Measurements from ENCODE around the gene PIEZO1. TPM values are rescaled to one million over a fixed set of nuclear protein-coding genes. Genes with fewer than 3 reads are reported as not detected.

PIEZO1 gene
- total RNA-seq, 1 donor from 2014 or later = 318 TPM

DNA sequence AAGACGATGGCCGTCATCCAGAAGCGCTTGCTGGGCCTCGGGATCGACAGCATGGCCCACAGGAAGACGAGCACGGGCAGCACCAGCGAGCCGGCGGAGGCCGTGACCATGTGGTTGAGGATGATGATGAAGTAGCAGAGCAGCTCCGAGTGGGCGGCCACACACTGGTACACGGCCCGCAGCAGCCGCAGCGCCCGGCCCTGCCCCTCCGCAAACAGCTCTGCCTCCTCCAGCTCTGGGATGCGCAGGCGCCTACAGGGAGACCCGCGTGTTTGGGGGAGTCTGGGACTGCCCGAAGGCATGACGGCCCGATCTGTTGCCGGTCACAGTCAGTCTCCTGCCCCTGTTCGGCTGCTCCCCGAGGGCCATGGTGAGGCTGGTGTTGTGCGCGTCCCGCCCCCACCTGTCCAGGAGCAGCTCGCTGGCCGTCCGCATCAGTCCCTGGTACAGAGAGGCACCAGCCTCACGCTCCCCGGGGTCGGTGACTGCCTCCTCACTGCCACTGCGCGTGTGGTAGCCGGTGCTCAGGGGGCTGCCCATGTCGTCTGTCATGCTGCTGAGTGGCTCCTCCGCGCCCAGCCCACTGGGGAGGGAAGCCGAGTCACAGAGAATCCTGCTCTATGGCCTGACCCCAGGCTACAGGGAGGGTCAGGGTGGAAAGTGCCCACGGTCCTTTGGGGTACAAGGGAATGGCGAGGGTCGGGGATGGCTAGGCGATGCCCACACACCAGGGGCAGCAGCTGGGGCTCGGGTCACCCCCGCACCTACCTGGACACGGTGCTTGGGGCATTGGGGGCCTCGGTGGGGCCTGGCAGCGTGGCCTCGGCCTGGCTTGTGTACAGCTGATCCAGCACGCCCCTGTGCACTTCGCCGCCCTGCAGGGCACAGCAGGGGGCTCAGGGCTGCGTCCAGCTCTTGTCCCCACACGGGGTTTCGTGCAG, 62.9 kb downstream of the PIEZO1 start:
- no peak for DNase-seq (ENCODE audit: low spot score)

DNA sequence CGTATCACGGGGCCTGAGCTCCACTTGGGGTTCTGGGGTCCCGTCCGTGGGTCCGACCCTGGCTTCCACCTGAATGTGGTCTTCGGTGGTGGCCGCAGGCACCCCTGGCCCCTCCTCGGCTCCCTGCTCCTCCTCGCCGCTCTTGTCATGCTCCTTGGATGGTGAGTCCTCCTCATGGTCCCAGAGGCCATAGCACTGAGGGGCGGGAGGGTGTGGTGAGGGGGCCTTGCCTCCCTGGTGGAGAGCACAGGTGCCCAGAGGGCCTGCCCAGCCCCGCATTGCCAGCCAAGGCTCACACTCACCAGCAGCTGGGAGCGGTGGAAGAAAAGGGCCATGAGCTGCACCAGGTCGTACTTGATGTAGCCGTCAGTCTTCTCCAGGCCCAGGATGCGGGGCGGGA, 63.8 kb downstream of the PIEZO1 start:
- no peak for DNase-seq (ENCODE audit: low spot score)

DNA sequence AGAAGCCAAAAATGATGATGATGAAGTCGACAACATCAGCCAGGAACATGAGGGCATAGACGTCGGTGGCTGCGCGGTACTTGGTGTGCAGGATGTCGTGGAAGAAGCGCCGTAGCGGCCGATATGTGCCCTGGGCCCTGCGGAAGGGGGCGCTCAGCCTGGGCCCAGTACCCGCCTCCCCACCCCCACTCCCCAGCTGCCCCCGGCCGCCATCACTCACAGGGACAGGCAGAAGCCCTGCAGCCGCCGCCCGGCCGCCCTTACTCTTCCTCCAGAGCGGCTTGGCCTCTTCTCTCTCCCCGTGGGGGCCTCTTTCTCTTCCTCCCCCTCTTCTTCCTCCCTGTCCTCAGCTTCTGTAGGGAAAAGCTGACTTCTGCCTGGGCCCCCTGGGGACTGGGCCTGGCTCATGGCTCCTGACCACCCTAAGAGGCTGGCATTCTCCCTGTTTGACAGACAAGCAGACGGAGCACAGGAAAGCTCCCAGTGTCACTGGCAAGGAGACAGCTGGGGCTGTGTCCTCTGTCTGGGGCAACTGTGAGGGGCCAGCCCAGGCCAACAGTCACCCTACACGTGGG, 64.5 kb downstream of the PIEZO1 start:
- no peak for DNase-seq (ENCODE audit: low spot score)

DNA sequence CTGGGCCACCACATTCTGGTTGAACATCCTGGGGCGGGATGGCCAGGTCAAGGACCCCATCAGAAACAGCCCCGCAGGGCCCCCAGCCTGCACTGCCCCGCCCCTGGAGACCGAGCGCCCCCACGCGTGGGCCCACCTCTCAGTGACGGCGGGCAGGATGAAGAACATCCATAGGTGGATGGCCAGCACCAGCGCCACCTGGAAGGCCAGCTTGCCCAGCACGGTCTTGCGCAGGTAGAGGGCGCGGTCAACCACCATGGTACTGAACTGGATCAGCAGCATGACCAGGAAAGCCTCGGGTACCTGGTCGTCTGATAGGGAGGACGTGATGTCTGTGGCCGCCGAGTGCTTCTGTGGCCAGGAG, 65.1 kb downstream of the PIEZO1 start:
- no peak for DNase-seq (ENCODE audit: low spot score)

DNA sequence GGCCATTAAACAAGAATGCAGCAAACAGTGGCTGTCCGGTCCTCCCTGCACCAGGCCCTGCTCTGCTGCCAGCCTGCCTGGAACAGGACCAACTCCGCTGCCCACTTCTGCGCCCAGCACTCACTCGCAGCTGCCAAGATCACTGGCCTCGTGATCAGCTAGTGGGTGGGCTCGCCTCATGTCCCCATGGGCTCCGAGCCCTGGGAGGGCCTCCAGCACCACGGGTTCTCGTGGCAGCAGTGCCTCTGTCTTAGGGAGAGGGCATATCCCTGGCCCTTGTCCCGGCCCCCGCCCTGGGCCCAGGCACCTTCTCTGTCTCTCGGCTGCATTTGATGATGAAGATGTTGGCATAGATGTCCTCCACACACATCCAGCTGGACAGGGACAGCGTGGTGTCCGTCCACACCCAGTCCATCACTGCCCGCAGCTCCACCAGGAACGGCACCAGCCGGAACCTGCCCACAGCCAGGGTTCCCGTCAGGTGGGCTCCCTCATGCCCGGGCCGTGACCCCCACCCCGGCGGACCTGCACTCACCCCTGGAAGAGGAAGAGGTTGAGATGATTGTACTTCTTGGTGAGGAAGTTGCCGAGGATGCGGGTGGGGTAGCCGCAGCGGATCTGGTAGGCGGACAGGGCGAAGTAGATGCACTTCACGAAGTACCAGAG, 65.6 kb downstream of the PIEZO1 start:
- no peak for DNase-seq (ENCODE audit: low spot score)

DNA sequence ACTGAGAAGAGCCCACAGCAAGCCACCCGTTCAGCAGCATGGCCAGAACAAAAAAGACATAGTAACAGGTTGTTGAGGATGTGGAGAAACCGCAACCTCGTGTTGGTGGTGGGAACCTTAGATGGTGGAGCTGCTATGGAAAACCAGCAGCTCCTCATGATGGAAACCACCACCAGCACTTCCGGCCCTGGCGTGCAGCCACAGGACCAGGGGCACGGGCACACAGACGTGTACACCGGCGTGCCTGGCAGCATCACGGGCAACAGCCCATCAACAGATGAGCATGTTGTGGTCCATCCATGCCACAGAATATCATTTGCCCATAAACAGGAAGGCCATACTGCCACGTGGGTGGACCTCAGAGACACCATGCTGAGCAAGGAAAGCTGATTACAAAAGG, 66.8 kb downstream of the PIEZO1 start:
- no peak for DNase-seq (ENCODE audit: low spot score)

DNA sequence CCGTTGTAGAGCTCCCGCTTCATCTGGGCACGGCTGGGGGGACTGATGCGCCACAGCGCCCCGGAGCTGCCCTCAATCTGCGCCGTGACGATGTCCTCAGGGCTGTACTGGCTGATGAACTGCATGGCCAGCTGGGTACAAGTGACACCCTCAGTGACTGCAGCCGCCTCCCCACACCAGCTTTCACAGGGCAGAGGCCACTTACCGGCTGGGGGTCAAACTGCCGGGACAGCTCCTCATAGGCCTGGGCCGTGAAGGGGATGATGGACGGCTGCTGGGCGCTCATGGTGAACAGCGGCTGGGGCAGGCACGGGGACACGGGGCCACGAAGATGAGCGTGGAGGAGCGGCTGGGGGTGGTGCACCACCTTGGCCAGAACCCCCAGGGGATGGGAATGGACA, 68.4 kb downstream of the PIEZO1 start:
- DNase-seq (ENCODE audit: low spot score) = no peak

DNA sequence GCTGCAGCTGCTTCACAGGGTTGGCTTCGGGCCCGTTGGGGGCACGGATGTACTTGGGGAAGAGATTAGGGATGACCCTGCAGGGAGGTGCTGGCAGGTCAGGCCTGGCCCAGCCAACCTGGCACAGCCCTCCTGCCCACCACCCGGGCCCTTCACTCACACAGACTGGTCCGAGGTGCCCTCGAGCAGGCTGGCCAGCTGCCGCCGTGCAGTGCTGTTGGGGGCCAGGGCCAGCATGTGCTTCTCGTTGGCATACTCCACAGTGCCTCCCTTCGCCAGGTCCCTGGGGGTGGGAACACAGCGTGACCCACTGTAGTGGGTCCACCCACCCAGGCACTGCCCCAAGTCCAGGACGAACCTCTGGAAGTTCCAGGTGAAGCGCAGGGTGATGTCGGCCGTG, 68.8 kb downstream of the PIEZO1 start:
- no peak for DNase-seq (ENCODE audit: low spot score)

DNA sequence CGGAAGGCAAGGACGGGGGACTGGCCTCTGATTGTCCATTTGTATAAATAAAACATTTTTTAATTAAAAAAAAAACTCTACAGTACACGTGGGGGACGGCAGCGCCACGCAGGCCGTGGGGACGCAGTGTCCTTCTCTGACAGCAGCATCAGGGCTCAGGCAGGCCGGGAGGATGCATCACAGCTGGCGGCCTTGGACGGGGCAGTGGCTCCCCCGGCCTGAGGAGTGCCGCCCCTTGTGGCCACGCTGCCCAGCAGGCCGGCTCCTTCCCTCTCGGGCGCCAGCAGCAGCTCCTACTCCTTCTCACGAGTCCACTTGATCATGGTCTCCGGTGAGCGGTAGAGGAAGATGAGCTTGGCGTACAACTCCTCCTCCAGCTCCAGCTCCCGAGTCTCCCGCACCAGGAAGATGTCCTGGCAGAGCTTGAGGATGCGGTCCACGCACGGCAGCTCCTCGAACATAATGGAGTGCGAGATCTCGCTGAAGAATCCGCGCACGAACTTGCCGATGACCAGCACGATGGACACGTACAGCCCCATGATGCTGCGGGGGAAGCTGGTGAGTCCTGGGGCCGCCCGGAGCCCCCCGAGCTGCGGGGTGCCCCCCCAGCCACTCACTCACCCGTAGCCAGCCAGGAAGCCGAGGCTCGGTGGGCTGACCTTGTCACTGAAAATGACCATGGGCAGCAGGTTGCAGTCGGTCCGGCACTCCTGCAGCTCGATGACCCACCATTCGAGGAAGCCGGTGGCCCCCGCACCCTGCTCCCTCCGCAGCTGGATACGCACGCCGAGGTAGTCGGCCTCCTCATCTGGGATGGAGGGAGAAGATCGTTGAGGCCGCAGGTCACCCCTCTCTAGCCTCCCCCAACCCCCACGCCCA, 69.5 kb downstream of the PIEZO1 start:
- DNase-seq (ENCODE audit: low spot score) = no peak

DNA sequence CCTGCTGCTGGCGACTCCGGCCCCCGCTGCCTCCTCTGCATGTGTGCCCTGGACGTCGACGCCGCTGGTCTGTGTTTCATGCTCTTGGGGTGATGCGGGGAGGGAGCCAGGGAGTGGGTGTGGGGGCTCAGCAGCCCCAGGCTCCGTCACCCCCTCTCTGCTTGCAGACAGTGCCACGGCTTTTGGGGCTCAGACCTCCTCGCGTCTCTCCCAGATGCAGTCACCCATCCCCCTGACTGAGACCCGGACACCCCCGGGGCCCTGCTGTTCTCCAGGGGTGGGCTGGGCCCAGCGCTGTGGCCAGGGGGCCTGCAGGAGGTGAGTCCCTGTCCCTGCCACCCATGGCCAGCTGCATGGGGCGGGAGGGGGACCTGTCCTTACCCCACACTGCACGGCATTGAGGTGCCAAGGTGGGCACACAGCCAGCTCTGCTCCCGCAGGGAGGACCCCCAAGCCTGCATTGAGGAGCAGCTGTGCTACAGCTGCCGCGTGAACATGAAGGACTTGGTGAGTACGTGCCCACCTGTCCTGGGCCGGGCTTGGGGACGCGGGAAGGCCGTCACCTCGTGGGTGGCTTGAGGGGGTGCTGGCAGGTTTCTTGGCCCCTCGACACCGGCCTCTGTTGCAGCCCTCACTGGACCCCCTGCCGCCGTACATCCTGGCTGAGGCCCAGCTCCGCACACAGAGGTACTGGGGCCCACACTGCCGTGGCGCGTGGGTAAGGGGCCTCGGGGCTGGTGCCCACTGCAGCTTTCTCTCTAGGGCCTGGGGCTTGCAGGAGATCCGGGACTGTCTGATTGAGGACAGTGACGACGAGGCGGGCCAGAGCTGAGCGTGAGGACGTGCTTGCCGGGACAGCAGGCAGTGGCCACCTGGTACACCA, 70.4 kb downstream of the PIEZO1 start:
- DNase-seq (ENCODE audit: low spot score) = no peak

DNA sequence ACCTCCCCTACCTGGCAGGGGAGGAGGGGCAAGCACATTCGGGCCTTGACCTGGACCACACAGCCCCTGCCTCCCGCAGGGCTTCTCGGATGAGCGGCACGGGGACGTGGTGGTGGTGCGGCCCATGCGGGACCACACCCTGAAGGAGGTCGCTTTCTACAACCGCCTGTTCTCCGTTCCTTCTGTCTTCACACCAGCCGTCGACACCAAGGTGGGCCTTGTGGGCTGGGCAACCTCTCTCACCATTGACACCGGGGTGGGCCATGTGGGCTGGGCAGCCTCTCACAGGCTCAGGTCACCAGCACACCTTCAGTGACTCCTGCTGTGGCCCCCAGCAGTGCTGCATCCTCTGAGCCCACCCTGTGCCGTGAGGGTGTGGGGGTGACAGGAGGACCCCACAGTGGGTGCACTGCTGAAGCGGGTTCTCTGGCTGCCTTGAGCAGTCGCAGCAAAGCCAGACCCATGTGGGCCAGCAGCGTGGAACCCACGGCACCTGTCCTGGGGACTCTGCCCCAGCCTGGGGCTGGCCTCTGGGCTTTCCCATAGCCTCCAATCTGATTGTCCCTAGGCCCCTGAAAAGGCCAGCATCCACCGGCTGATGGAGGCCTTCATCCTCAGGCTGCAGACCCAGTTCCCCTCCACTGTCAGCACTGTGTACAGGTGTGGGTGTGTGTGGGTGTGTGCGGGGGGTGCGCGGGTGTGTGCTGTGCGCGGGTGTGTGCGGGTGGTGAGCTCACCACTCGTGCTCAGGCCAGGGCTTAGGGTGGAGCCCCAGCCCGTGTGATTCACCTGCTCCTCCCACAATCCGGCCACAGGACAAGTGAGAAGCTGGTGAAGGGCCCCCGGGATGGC, 71.2 kb downstream of the PIEZO1 start:
- no peak for DNase-seq (ENCODE audit: low spot score)

DNA sequence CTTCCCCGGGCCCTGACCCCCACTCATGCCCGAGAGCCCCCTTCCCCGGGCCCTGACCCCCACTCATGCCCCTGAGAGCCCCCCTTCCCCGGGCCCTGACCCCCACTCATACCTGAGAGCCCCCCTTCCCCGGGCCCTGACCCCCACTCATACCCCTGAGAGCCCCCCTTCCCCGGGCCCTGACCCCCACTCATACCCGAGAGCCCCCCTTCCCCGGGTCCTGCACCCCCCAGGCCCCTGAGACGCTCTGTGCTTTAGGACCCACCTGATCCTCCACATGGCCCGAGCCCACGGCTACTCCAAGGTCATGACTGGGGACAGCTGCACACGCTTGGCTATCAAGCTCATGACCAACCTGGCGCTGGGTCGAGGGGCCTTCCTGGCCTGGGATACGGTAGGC, 72.0 kb downstream of the PIEZO1 start:
- DNase-seq (ENCODE audit: low spot score) = no peak

DNA sequence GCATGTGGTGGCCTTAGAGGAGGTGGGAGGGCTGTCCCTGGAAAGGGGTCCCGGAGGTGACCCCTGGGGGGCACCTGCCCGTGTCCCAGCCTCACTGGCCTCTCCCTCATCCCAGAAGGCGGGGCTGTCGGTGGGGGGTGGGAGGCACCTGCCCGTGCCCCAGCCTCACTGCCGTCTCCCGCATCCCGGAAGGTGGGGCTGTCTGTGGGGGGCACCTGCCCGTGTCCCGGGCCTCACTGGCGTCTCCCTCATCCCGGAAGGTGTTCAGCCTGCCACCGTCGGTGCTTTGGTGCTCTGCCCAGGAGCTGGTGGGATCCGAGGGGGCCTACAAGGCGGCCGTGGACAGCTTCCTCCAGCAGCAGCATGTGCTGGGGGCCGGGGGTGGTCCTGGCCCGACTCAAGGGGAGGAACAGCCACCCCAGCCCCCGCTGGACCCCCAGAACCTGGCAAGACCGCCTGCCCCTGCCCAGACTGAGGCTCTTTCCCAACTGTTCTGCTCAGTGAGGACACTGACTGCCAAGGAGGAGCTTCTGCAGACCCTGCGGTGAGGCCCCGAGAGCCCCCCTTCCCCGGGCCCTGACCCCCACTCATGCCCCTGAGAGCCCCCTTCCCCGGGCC, 72.5 kb downstream of the PIEZO1 start:
- DNase-seq (ENCODE audit: low spot score) = no peak

DNA sequence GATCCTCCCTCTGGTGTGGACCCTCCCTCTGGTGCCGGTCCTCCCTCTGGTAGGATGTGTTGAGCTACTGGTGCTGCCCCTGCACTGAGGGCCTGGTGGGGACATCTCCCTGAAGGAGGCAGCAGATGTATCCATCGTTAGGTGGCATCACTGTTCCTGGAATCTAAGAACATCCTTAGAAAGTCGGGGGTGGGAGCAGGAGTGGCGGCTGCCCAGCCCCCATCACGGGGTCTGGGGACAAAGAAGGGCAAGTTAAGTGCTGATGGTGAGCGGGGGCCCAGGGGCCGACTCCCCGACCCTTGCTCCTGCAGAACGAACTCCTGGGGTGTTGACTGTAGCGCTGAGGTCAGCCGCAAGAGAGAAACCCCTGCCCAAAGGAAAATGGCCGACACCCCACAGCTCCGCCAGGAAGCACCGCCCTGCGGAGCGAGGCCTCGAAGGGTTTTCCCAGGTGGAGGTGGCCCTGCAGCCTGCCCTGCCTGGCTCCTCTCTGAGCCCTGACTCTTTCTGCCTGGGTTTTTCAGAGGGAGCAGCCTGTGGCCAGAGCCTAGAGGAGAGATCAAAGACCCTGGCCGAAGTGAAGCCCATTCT, 73.2 kb downstream of the PIEZO1 start:
- DNase-seq (ENCODE audit: low spot score) = no peak

DNA sequence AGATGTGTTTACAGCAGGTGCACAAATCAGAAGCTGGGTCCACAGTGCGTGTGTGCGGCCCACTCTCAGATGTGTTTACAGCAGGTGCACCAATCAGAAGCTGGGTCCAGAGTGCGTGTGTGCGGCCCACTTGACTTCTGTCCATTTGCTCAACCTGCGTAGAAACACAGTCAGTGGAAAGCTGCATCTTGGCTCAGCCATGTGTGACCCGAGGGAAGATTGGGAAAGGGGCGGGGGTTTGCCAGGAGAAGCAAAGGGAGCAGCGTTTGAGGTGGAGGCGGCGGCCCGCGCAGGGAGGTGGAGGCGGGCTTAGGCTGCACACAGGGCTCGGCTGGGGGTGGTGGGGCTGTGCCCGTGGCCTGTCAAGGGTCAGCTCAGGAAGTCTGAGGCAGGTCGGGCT, 74.5 kb downstream of the PIEZO1 start:
- DNase-seq (ENCODE audit: low spot score) = no peak

DNA sequence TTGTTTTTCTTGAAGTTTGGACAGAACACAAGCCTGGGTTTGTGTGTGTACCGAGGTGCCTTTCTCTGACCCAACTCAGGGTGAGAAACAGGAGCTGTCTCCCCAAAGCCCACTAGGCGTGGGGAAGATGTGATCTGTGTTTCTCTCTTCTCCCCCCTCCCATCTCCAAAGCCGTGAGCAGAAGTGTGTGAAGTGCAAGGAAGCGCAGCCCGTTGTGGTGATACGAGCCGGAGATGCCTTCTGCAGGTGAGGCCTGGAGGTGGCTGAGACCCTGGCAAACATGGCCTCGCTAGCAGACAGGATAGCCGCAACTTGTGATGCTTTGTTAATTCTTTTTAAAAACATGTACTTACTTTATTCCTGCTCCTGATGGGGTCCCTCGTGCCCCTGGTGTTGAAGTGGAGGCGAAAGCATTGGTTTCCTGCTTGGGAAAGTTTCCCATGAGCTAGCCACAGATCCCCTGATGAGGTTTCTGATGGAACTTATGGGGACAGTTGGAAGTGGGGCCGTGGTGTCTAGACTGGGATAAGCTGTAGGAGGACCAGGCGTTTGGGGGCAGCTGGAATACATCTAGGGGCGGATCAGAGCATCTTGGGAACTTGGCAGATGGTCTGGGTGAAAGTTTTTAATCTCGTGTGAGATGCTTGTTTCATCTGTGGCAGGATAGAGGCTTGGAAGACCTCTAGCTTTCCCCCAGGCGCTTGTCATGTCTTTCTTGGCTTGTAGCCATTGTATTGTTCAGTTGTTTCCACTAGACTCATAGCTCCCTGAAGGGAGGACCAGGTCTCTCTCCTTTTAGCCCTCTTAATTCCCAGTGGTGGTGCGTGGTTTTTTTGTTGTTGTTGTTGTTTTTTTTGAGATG, 77.8 kb downstream of the PIEZO1 start:
- DNase-seq (ENCODE audit: low spot score) = no peak

DNA sequence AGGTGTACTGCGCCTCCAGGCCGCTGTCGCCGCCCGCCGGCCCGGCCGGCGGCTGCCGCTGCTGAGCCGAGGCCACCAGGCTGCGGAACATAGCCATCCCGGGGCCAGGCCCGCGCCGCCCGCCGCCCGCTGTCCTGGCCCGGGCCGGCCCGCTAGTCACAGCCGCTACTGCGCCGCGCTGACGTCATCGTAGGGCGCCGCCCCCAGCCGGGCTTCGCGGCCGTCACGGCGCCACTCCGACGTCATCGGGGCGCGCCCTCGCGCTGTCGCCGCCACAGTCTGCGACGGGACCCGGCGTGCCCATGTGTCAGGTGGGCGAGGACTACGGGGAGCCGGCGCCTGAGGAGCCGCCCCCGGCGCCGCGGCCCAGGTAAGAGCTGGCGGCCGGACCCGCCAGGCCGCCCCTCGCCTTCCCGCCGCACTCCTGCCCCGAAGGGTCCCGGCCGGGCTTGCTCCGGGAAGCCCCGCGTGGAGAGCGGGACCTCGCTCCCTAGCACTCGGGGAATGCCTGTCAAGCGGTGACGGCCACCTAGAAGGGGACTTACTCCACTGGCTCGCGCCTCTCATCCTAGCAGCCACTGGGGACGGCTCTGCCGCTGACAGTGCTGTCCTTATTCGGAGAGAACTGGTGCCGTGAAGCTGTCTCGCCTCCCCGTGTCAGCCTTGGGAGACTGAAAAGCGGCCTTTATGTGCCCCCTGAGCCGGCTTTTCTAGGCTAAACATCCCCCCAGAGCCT, 78.6 kb downstream of the PIEZO1 start, which contains the start of the genes CTU2 and RNF166:
Gene CTU2, plus strand, starts transcription at position 275 of the 736 bp plus-strand sequence. Its CDS starts 28 bp downstream, at position 303.
Gene RNF166, minus strand, starts transcription at position 180 of the 736 bp plus-strand sequence. Its CDS starts 83 bp downstream, at position 97.
- peak; percentile 97 for DNase-seq (ENCODE audit: low spot score)

All from mesenteric fat pad (tissue), 1 donor.